HEK293 (cell line): Measurements from ENCODE around the gene MVK.

ENCODE experiments used
- CTCF ChIA-PET: fragments of 350-600 bp; formaldehyde crosslinking; extraction: SDS; loops from one replicate; lab custom pipeline; 2021; ENCODE audit warnings: antibody characterized with exemption; lab: Yijun Ruan, JAX
- POLR2A ChIA-PET: fragments of 300-600 bp; formaldehyde crosslinking; extraction: SDS; loops from one replicate; lab custom pipeline; 2020; ENCODE audit warnings: antibody characterized with exemption, inconsistent platforms; lab: Yijun Ruan, JAX
- H3K27ac ChIP-seq: fragments of 200-500 bp; sonication (Bioruptor generic); 2 replicates; pipeline ENCODE4 v1.5.1; 2014; ENCODE audit warnings: low read depth, low read length, control low read depth, inconsistent platforms; ENCODE audit errors: extremely low read depth
- H3K36me3 ChIP-seq, 2 experiments: fragments of 200-500 bp in 1 of 2; sonication (Bioruptor generic) in 1 of 2; 1 replicate in 1 of 2; 2 replicates in 1 of 2; pipeline ENCODE4 v1.5.1; 2014 to 2017; ENCODE audit warnings: inconsistent platforms in 2 of 2, low read length in 2 of 2; ENCODE audit not compliant: control insufficient read depth in 2 of 2, insufficient read depth in 1 of 2
- H3K4me1 ChIP-seq: fragments of 200-500 bp; sonication (Bioruptor generic); 2 replicates; pipeline ENCODE4 v1.5.1; 2014; ENCODE audit warnings: mild to moderate bottlenecking, low read length, inconsistent platforms; ENCODE audit not compliant: control insufficient read depth, insufficient read depth
- H3K4me3 ChIP-seq: 2 replicates; pipeline ENCODE4 v1.5.1; 2011; ENCODE audit warnings: low read depth, mild to moderate bottlenecking, control low read depth, low read length, moderate library complexity
- H3K9me3 ChIP-seq: fragments of 200-500 bp; sonication (Bioruptor generic); 2 replicates; pipeline ENCODE4 v1.5.1; 2014; ENCODE audit warnings: low read depth, low read length, inconsistent platforms; ENCODE audit not compliant: control insufficient read depth, insufficient read depth
- BCL11B ChIP-seq: fragments of 450-650 bp; formaldehyde crosslinking; IDR thresholded peaks from 2 replicates; pipeline ENCODE4 v1.5.1; 2016; ENCODE audit warnings: low read depth, missing biosample characterization, missing genetic modification characterization
- GLIS2 ChIP-seq: fragments of 450-650 bp; formaldehyde crosslinking; IDR thresholded peaks from 2 replicates; pipeline ENCODE4 v1.5.1; 2016; ENCODE audit warnings: missing biosample characterization, missing genetic modification characterization
- REPIN1 ChIP-seq: fragments of 450-650 bp; formaldehyde crosslinking; IDR thresholded peaks from 2 replicates; pipeline ENCODE4 v1.5.1; 2017; ENCODE audit warnings: missing biosample characterization, missing genetic modification characterization, low read depth
- SP3 ChIP-seq: fragments of 450-650 bp; formaldehyde crosslinking; IDR thresholded peaks from 2 replicates; pipeline ENCODE4 v1.5.1; 2016; ENCODE audit warnings: missing biosample characterization, missing genetic modification characterization
- ZBTB17 ChIP-seq: fragments of 450-650 bp; formaldehyde crosslinking; IDR thresholded peaks from 2 replicates; pipeline ENCODE4 v1.5.1; 2016; ENCODE audit warnings: missing biosample characterization, missing genetic modification characterization
- ZBTB21 ChIP-seq: fragments of 450-650 bp; formaldehyde crosslinking; IDR thresholded peaks from 2 replicates; pipeline ENCODE4 v1.5.1; 2017; ENCODE audit warnings: missing biosample characterization, missing genetic modification characterization
- ZBTB8A ChIP-seq: fragments of 450-650 bp; formaldehyde crosslinking; IDR thresholded peaks from 2 replicates; pipeline ENCODE4 v1.5.1; 2016; ENCODE audit warnings: missing biosample characterization, missing genetic modification characterization
- ZIC2 ChIP-seq: fragments of 450-650 bp; formaldehyde crosslinking; IDR thresholded peaks from 2 replicates; pipeline ENCODE4 v1.5.1; 2016; ENCODE audit warnings: missing biosample characterization, missing genetic modification characterization
- ZNF140 ChIP-seq: fragments of 450-650 bp; formaldehyde crosslinking; IDR thresholded peaks from 2 replicates; pipeline ENCODE4 v1.5.1; 2016; ENCODE audit warnings: missing biosample characterization, missing genetic modification characterization
- ZNF19 ChIP-seq: fragments of 450-650 bp; formaldehyde crosslinking; IDR thresholded peaks from 2 replicates; pipeline ENCODE4; 2016; ENCODE audit warnings: missing biosample characterization, missing genetic modification characterization, low read depth
- ZNF23 ChIP-seq: fragments of 450-650 bp; formaldehyde crosslinking; IDR thresholded peaks from 2 replicates; pipeline ENCODE4 v1.5.1; 2016; ENCODE audit warnings: missing biosample characterization, missing genetic modification characterization, borderline replicate concordance
- ZNF350 ChIP-seq: fragments of 450-650 bp; formaldehyde crosslinking; IDR thresholded peaks from 2 replicates; pipeline ENCODE4 v1.5.0; 2017; ENCODE audit warnings: missing biosample characterization, mild to moderate bottlenecking, missing genetic modification characterization
- ZNF354C ChIP-seq: fragments of 450-650 bp; formaldehyde crosslinking; IDR thresholded peaks from 2 replicates; pipeline ENCODE4 v1.5.1; 2016; ENCODE audit warnings: missing biosample characterization, missing genetic modification characterization, low read depth, borderline replicate concordance
- ZNF521 ChIP-seq: fragments of 450-650 bp; formaldehyde crosslinking; IDR thresholded peaks from 2 replicates; pipeline ENCODE4 v1.5.1; 2017; ENCODE audit warnings: missing biosample characterization, mild to moderate bottlenecking, missing genetic modification characterization
- ZNF596 ChIP-seq: fragments of 450-650 bp; IDR thresholded peaks from 2 replicates; pipeline ENCODE4 v1.5.0; 2018; ENCODE audit warnings: missing biosample characterization, mild to moderate bottlenecking, missing genetic modification characterization, moderate library complexity
- ZNF621 ChIP-seq: fragments of 450-650 bp; formaldehyde crosslinking; IDR thresholded peaks from 2 replicates; pipeline ENCODE4 v1.5.1; 2017; ENCODE audit warnings: missing biosample characterization, missing genetic modification characterization
- ZNF629 ChIP-seq: fragments of 450-650 bp; formaldehyde crosslinking; IDR thresholded peaks from 2 replicates; pipeline ENCODE4 v1.5.1; 2017; ENCODE audit warnings: missing biosample characterization, missing genetic modification characterization
- ZNF654 ChIP-seq: fragments of 450-650 bp; formaldehyde crosslinking; IDR thresholded peaks from 2 replicates; pipeline ENCODE4 v1.5.1; 2016; ENCODE audit warnings: low read depth, missing biosample characterization, missing genetic modification characterization
- ZNF660 ChIP-seq: fragments of 450-650 bp; IDR thresholded peaks from 2 replicates; pipeline ENCODE4 v1.5.1; 2018; ENCODE audit warnings: missing biosample characterization, mild to moderate bottlenecking, missing genetic modification characterization
- ZNF670 ChIP-seq: fragments of 450-650 bp; formaldehyde crosslinking; IDR thresholded peaks from 2 replicates; pipeline ENCODE4 v1.5.1; 2016; ENCODE audit warnings: missing biosample characterization, missing genetic modification characterization, low read depth
- ZNF707 ChIP-seq: fragments of 450-650 bp; formaldehyde crosslinking; IDR thresholded peaks from 2 replicates; pipeline ENCODE4 v1.5.1; 2016; ENCODE audit warnings: missing biosample characterization, missing genetic modification characterization
- ZNF768 ChIP-seq: fragments of 450-650 bp; formaldehyde crosslinking; IDR thresholded peaks from 2 replicates; pipeline ENCODE4 v1.5.1; 2018; ENCODE audit warnings: missing biosample characterization, mild to moderate bottlenecking, missing genetic modification characterization
- ZNF785 ChIP-seq: fragments of 450-650 bp; formaldehyde crosslinking; IDR thresholded peaks from 2 replicates; pipeline ENCODE4 v1.5.1; 2016; ENCODE audit warnings: missing biosample characterization, missing genetic modification characterization
- ZNF843 ChIP-seq: fragments of 450-650 bp; formaldehyde crosslinking; IDR thresholded peaks from 2 replicates; pipeline ENCODE4 v1.5.1; 2016; ENCODE audit warnings: missing biosample characterization, missing genetic modification characterization
- TF ChIP-seq, protein P1 (sequence below): fragments of 450-650 bp; formaldehyde crosslinking; IDR thresholded peaks from 2 replicates; pipeline ENCODE4 v1.5.1; 2016; ENCODE audit warnings: missing biosample characterization, missing genetic modification characterization, low read depth
- TF ChIP-seq, protein P2 (sequence below): fragments of 450-650 bp; formaldehyde crosslinking; optimal IDR thresholded peaks from 2 replicates; pipeline ENCODE3; 2016; ENCODE audit warnings: missing biosample characterization, mild to moderate bottlenecking, missing genetic modification characterization
- TF ChIP-seq, protein P3 (sequence below): fragments of 450-650 bp; formaldehyde crosslinking; IDR thresholded peaks from 2 replicates; pipeline ENCODE4 v1.5.1; 2016; ENCODE audit warnings: missing biosample characterization, missing genetic modification characterization
- TF ChIP-seq, protein P4 (sequence below): fragments of 450-650 bp; formaldehyde crosslinking; IDR thresholded peaks from 2 replicates; pipeline ENCODE4 v1.5.1; 2016; ENCODE audit warnings: missing biosample characterization, missing genetic modification characterization

Gene MVK

DNA sequence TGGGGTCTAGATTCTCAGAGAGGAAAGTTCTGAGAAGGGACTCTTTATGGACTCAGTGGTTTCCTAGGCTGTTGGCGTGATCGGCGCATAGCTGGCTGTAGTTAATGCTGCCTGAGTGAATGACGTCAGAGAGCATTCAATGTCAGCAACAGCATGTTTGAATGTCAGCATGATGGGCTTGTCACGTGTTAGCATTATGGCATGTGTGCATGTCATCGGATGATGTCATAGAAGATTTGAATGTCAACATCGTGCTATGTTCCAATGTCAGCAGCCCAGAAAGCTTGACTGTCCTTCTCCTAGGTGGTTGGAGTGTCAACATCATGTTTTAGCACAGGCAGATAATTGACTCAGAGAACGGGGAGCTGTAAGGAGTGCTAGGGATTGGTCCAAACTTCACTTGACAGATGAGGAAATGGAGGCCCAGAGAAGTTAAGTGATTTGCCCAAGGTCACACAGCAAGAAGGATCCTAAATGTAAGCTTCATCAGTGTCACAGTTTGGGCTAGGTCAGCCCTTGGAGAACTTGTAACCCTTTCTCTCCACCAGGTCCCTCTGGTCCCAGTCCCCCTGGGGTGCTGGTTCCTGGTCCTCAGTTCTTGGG is 45.5 kb downstream of the MVK start (continued):
- TF ChIP-seq, protein P1, sequence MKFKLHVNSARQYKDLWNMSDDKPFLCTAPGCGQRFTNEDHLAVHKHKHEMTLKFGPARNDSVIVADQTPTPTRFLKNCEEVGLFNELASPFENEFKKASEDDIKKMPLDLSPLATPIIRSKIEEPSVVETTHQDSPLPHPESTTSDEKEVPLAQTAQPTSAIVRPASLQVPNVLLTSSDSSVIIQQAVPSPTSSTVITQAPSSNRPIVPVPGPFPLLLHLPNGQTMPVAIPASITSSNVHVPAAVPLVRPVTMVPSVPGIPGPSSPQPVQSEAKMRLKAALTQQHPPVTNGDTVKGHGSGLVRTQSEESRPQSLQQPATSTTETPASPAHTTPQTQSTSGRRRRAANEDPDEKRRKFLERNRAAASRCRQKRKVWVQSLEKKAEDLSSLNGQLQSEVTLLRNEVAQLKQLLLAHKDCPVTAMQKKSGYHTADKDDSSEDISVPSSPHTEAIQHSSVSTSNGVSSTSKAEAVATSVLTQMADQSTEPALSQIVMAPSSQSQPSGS (tag by site-specific recombination), result peak; percentile 89
- TF ChIP-seq ZBTB21 (peak; percentile 80), ZNF629 (tag by site-specific recombination) (peak; percentile 63; the same call in 1 of the 2 replicates), ZBTB17 (tag by site-specific recombination) (no peak)
- TF ChIP-seq, protein P2, sequence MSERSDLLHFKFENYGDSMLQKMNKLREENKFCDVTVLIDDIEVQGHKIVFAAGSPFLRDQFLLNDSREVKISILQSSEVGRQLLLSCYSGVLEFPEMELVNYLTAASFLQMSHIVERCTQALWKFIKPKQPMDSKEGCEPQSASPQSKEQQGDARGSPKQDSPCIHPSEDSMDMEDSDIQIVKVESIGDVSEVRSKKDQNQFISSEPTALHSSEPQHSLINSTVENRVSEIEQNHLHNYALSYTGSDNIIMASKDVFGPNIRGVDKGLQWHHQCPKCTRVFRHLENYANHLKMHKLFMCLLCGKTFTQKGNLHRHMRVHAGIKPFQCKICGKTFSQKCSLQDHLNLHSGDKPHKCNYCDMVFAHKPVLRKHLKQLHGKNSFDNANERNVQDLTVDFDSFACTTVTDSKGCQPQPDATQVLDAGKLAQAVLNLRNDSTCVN (tag by site-specific recombination), result no peak

DNA sequence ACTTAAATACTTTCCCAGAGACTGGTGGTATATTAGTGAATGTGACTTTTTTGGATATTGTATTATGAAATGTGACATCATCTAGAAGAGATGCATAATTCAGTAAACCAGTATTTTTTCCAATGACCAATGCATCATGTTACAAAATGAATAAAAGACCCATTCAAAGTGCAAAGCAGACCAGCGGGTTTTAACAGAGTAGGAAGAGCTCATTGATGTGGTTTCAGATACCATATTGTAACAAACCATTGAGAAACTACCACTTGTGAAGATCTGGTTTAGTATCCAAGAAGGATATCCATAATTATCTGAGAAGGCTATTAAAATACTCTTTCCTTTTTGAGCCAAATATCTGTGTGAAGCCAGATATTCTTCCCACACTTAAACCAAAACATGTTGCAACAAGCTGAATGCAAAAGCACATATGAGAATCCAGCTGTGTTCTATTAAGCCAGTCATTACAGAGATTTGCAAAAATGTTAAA is 47.7 kb downstream of the MVK start:
- CTCF ChIA-PET, result interaction anchor here (0.6 to 0.9 kb wide), 2 partner anchors 24 to 242 kb away, joined by 5 to 7 read pairs; no protein-coding TSS in a partner anchor
- POLR2A ChIA-PET, result no interaction called here
- no peak overlapping the region for H3K27ac ChIP-seq
- no peak overlapping the region for H3K4me3 ChIP-seq
- no peaks in the 10 kb centered on the region for H3K9me3 ChIP-seq
- no peaks in the 10 kb centered on the region for H3K4me1 ChIP-seq
- TF ChIP-seq SP3 (tag by site-specific recombination) (no peak), ZNF140 (tag by site-specific recombination) (no peak), ZNF621 (no peak), ZNF521 (tag by site-specific recombination) (no peak), ZNF23 (tag by site-specific recombination) (no peak), ZNF768 (no peak), BCL11B (tag by site-specific recombination) (no peak), ZNF19 (tag by site-specific recombination) (no peak), REPIN1 (tag by site-specific recombination) (no peak), ZNF660 (tag by site-specific recombination) (no peak), ZBTB8A (tag by site-specific recombination) (no peak)
- TF ChIP-seq, protein P3, sequence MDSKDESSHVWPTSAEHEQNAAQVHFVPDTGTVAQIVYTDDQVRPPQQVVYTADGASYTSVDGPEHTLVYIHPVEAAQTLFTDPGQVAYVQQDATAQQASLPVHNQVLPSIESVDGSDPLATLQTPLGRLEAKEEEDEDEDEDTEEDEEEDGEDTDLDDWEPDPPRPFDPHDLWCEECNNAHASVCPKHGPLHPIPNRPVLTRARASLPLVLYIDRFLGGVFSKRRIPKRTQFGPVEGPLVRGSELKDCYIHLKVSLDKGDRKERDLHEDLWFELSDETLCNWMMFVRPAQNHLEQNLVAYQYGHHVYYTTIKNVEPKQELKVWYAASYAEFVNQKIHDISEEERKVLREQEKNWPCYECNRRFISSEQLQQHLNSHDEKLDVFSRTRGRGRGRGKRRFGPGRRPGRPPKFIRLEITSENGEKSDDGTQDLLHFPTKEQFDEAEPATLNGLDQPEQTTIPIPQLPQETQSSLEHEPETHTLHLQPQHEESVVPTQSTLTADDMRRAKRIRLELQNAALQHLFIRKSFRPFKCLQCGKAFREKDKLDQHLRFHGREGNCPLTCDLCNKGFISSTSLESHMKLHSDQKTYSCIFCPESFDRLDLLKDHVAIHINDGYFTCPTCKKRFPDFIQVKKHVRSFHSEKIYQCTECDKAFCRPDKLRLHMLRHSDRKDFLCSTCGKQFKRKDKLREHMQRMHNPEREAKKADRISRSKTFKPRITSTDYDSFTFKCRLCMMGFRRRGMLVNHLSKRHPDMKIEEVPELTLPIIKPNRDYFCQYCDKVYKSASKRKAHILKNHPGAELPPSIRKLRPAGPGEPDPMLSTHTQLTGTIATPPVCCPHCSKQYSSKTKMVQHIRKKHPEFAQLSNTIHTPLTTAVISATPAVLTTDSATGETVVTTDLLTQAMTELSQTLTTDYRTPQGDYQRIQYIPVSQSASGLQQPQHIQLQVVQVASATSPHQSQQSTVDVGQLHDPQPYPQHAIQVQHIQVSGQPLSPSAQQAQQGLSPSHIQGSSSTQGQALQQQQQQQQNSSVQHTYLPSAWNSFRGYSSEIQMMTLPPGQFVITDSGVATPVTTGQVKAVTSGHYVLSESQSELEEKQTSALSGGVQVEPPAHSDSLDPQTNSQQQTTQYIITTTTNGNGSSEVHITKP, result no peak
- H3K36me3 ChIP-seq, result no peaks in the 10 kb centered on the region

DNA sequence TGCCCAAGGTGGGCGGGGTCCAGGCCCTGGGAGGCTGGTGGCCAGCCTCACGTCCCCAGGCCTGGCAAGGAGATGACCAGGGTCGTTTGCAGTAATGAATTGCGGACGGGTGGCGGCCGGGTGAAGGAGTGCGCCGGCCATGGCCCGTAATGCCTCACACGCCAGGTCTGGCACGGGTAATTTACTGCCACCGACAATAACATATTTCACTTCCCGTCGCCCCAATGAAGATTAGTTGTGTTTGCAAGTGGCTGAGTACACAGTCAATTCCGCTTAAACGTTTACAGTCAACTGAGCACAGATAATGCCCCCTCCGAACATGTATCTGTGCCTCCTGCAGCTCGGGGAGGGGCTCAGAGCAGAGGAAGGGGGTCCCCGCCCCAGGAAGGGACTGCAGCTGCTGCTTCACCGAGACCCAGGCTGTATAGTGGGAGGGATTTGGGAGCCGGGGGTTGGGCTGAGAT is 48.3 kb downstream of the MVK start:
- no peaks in the 10 kb centered on the region for H3K36me3 ChIP-seq
- H3K4me3 ChIP-seq, result no peak overlapping the region
- ChIA-PET POLR2A (no interaction called here), CTCF (interaction anchor here (0.9 kb wide), 1 partner anchor 24 kb away, joined by 7 read pairs; no protein-coding TSS in a partner anchor)
- no peaks in the 10 kb centered on the region for H3K4me1 ChIP-seq
- H3K9me3 ChIP-seq, result no peaks in the 10 kb centered on the region
- H3K27ac ChIP-seq, result no peak overlapping the region
- TF ChIP-seq ZIC2 (tag by site-specific recombination), result peak; percentile 92
- TF ChIP-seq GLIS2, result 0 out of 2 replicates have a peak, but pooled peaks have one; percentile 26
- TF ChIP-seq ZNF350 (tag by site-specific recombination), result no peak
- TF ChIP-seq ZNF596 (tag by site-specific recombination), result no peak
- TF ChIP-seq ZNF654 (tag by site-specific recombination), result no peak
- no peak for TF ChIP-seq ZNF670
- TF ChIP-seq, protein P4, sequence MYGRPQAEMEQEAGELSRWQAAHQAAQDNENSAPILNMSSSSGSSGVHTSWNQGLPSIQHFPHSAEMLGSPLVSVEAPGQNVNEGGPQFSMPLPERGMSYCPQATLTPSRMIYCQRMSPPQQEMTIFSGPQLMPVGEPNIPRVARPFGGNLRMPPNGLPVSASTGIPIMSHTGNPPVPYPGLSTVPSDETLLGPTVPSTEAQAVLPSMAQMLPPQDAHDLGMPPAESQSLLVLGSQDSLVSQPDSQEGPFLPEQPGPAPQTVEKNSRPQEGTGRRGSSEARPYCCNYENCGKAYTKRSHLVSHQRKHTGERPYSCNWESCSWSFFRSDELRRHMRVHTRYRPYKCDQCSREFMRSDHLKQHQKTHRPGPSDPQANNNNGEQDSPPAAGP (tag by site-specific recombination), result no peak
- TF ChIP-seq ZNF354C (tag by site-specific recombination), result no peak
- no peak for TF ChIP-seq ZNF785 (tag by site-specific recombination)
- 0 out of 2 replicates have a peak, but pooled peaks have one; percentile 13 for TF ChIP-seq ZNF843
- TF ChIP-seq ZNF707, result no peak
